Uterus (tissue), 4 donors: Measurements from ENCODE around the gene ATP7A. TPM values are rescaled to one million over a fixed set of nuclear protein-coding genes. Genes with fewer than 3 reads are reported as not detected.
A peak's percentile ranks its signal among the peaks of the same experiment; 100 is the strongest.

Source experiments
- DNase-seq, 2 donors: peaks; one replicate each; pipeline ENCODE4 v3.0.0-alpha.2; 2019 to 2020
- H3K27ac ChIP-seq, 2 donors: fragments of 200-600 bp; sonication (generic); 1 replicate in 1 of 2; 2 replicates in 1 of 2; pipeline ENCODE4 v1.5.1; 2016 to 2018
- H3K27me3 ChIP-seq, 2 donors: fragments of 200-600 bp; sonication (generic); one replicate each; pipeline ENCODE4 v1.5.1; 2018 to 2019; ENCODE audit warnings: control low read depth in 1 of 2
- H3K36me3 ChIP-seq, 2 donors: fragments of 200-600 bp; sonication (generic); one replicate each; pipeline ENCODE4 v1.5.1; 2019; ENCODE audit warnings: control low read depth in 1 of 2
- H3K4me1 ChIP-seq, 2 donors: fragments of 200-600 bp; sonication (generic); one replicate each; pipeline ENCODE4 v1.5.1; 2018 to 2019; ENCODE audit warnings: control low read depth in 1 of 2
- H3K4me3 ChIP-seq, 2 donors: fragments of 200-600 bp; sonication (generic); 1 replicate in 1 of 2; 2 replicates in 1 of 2; pipeline ENCODE4 v1.5.1; 2018 to 2019; ENCODE audit warnings: mild to moderate bottlenecking in 1 of 2
- H3K9me3 ChIP-seq, 2 donors: fragments of 200-600 bp; sonication (generic); one replicate each; pipeline ENCODE4 v1.5.1; 2019; ENCODE audit warnings: control low read depth in 1 of 2
- POLR2A ChIP-seq, 2 donors: fragments of 450-650 bp; IDR thresholded peaks; one replicate each; pipeline ENCODE4 v1.6.1; 2016; ENCODE audit warnings: antibody characterized with exemption in 2 of 2, mild to moderate bottlenecking in 1 of 2, moderate library complexity in 1 of 2
- intact Hi-C: fragments of 100-400 bp; cut with DNase I; formaldehyde crosslinking; loops from one replicate; pipeline ENCODE4 v1.15.1; 2023; ENCODE audit warnings: low total_unique reads
- total RNA-seq, 4 donors: library from RNA; depleted of rRNA in 3 of 4; stranded (reverse); fragments of >200 nt in 3 of 4; gene quantifications; one replicate each; pipeline versions ENCODE4 v1.1.0 to v1.2.4, GENCODE V29; 2014 to 2023
- TF ChIP-seq, protein P1 (sequence below), 4 experiments: fragments of 200-600 bp in 2 of 4; fragments of 450-650 bp in 2 of 4; sonication (generic) in 2 of 4; IDR thresholded peaks; one replicate each; pipeline ENCODE4 v1.5.1; 2016 to 2019; ENCODE audit warnings: antibody characterized with exemption in 4 of 4, mild to moderate bottlenecking in 2 of 4, moderate library complexity in 1 of 4
- donor health status: DM: yes; HTN: yes; CAD: no.

The ATP7A gene
- total RNA-seq, 4 donors from 2014 or later = 4.9 to 26.5 (median 12.8) TPM

GRCh38 chrX:77894921-77895886 is 15.3 kb upstream of the ATP7A start, which contains the start of gene MAGT1:
Gene MAGT1, minus strand, starts transcription at chrX:77895435. Its CDS starts 25 bp downstream, at chrX:77895410.
- H3K9me3 ChIP-seq = no peaks in the 10 kb centered on the region
- peak within 1 kb of the TSS; percentile 93 to 95 for H3K27ac ChIP-seq
- H3K4me1 ChIP-seq = no peaks in the 10 kb centered on the region
- TF ChIP-seq POLR2A (IDR thresholded peaks at IDR 0.05) = peak; percentile 62 to 76
- TF ChIP-seq, protein P1, sequence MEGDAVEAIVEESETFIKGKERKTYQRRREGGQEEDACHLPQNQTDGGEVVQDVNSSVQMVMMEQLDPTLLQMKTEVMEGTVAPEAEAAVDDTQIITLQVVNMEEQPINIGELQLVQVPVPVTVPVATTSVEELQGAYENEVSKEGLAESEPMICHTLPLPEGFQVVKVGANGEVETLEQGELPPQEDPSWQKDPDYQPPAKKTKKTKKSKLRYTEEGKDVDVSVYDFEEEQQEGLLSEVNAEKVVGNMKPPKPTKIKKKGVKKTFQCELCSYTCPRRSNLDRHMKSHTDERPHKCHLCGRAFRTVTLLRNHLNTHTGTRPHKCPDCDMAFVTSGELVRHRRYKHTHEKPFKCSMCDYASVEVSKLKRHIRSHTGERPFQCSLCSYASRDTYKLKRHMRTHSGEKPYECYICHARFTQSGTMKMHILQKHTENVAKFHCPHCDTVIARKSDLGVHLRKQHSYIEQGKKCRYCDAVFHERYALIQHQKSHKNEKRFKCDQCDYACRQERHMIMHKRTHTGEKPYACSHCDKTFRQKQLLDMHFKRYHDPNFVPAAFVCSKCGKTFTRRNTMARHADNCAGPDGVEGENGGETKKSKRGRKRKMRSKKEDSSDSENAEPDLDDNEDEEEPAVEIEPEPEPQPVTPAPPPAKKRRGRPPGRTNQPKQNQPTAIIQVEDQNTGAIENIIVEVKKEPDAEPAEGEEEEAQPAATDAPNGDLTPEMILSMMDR (IDR thresholded peaks at IDR 0.05) = no peak
- DNase-seq = peak; percentile 89 to 95
- H3K4me3 ChIP-seq = peak within 1 kb of the TSS; percentile 47 to 63
- no peaks in the 10 kb centered on the region for H3K27me3 ChIP-seq
- intact Hi-C loops = no loop called here
- H3K36me3 ChIP-seq = no peaks in the 10 kb centered on the region

DNA sequence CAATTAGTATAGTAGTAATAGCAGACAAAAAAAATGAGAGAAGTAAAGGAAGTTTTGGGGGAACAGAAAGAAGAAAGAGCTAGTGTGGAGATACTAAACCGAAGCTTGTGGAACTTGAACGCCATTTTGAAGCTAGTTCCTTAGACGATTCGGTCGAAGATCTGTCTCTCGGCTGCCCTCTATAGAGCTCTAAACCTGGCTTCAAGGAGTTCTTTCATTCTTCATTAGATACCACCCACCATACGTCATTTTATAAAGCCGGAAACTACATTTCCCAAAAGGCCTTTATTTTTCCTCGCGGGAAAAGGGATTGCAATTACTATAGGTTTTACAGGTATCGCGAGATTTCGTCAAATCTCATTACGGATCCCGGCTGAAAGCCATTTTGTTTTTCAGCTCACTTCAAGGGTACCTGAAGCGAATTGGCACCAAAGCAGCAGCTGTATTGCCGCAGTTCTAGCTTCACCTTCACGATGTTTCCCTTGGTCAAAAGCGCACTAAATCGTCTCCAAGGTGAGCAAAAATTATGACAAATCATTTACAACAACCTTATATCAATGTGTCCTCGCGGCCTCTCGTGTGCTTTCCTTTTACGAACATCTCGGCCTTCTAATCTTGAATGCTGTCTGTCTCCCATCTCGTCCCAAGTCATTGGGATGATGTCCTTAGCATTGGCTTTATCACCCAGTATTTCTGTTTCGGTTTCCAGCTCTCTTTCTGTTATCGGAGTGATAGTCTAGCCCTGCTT is 11.2 kb upstream of the ATP7A start, which contains the start of gene COX7B:
TSS of gene COX7B (plus strand) at position 388 of the 748 bp plus-strand sequence. CDS start at position 474, 86 bp downstream.
- Histone ChIP-seq H3K36me3 (no peaks in the 10 kb centered on the region), H3K9me3 (no peaks in the 10 kb centered on the region), H3K27me3 (no peaks in the 10 kb centered on the region), H3K4me1 (no peaks in the 10 kb centered on the region), H3K27ac (peak within 1 kb of the TSS; percentile 83), H3K4me3 (peak within 1 kb of the TSS; percentile 46 to 56)
- peak; percentile 56 to 83 for DNase-seq
- intact Hi-C loops = no loop called here
- TF ChIP-seq, protein P1 (IDR thresholded peaks at IDR 0.05) = peak in 3 of 4 experiments; percentile 27 to 43 (median 41)
- TF ChIP-seq POLR2A (IDR thresholded peaks at IDR 0.05) = peak; percentile 51 to 63

DNA sequence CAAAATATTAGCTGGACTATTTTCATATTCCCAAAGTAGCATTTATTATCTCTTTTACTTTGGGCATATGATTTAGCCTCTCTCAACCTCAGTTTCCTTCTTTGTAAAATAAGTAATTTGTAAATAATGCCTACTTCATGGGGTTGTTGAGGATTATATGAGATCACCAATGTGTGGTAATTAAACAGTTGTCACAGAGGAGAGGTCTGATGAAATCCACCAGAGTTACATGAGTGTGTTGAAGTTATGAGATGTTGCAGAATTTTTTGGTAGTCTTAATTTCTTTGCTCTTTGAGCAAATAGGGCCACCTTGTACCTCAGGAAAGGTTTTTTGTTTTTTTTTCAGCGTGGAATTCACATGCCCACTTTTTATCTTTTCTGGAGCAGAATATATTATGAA is 9.8 kb upstream of the ATP7A start:
- Histone ChIP-seq H3K4me3 (peak overlapping the region; percentile 46 to 56), H3K9me3 (no peaks in the 10 kb centered on the region), H3K4me1 (no peaks in the 10 kb centered on the region), H3K36me3 (no peaks in the 10 kb centered on the region), H3K27ac (peak overlapping the region in 1 of 2 donors; percentile 83), H3K27me3 (no peaks in the 10 kb centered on the region)
- intact Hi-C loops = no loop called here
- no peak for TF ChIP-seq POLR2A (IDR thresholded peaks at IDR 0.05)
- TF ChIP-seq, protein P1 (IDR thresholded peaks at IDR 0.05) = no peak
- DNase-seq = no peak

- H3K27me3 ChIP-seq = no peaks in the 10 kb centered on the region
- intact Hi-C loops = no loop called here
- H3K4me3 ChIP-seq = no peak overlapping the region
- no peak for DNase-seq
- H3K36me3 ChIP-seq = no peaks in the 10 kb centered on the region
- no peak for TF ChIP-seq POLR2A (IDR thresholded peaks at IDR 0.05)
- TF ChIP-seq, protein P1 (IDR thresholded peaks at IDR 0.05) = no peak
- H3K27ac ChIP-seq = no peak overlapping the region
- no peaks in the 10 kb centered on the region for H3K4me1 ChIP-seq
- H3K9me3 ChIP-seq = no peaks in the 10 kb centered on the region
Observed at GRCh38 chrX:77901506-77901905, 9.0 kb upstream of the ATP7A start.
